ENCODE measurements around the gene PVALEF.

The PVALEF gene

GRCh38 chr17:81199482-81199830 lies 34.1 kb downstream of the PVALEF start:
- DNase-seq, result no peak

GRCh38 chr17:81200201-81200600 lies 34.9 kb downstream of the PVALEF start:
- DNase-seq, result no peak

GRCh38 chr17:81200695-81201580 lies 35.6 kb downstream of the PVALEF start:
- DNase-seq, result peak; percentile 51

GRCh38 chr17:81202318-81202717 lies 37.0 kb downstream of the PVALEF start:
- DNase-seq, result no peak

GRCh38 chr17:81203136-81203535 lies 37.8 kb downstream of the PVALEF start:
- no peak for DNase-seq

GRCh38 chr17:81204578-81204977 lies 39.3 kb downstream of the PVALEF start:
- DNase-seq, result no peak

- DNase-seq, result no peak
Measured at GRCh38 chr17:81206166-81206565, 40.9 kb downstream of the PVALEF start.

- no peak for DNase-seq
Measured at GRCh38 chr17:81206657-81207056, 41.4 kb downstream of the PVALEF start.

- DNase-seq, result peak; percentile 13
Measured at GRCh38 chr17:81207610-81208581, 42.6 kb downstream of the PVALEF start.

GRCh38 chr17:81208651-81209050 lies 43.3 kb downstream of the PVALEF start:
- DNase-seq, result no peak

- no peak for DNase-seq
Measured at GRCh38 chr17:81209141-81209540, 43.8 kb downstream of the PVALEF start.

GRCh38 chr17:81210466-81210865 lies 45.2 kb downstream of the PVALEF start:
- no peak for DNase-seq

GRCh38 chr17:81210868-81211267 lies 45.6 kb downstream of the PVALEF start:
- no peak for DNase-seq

- no peak for DNase-seq
Measured at GRCh38 chr17:81212365-81212764, 47.1 kb downstream of the PVALEF start.

- no peak for DNase-seq
Measured at GRCh38 chr17:81213978-81214377, 48.7 kb downstream of the PVALEF start.

GRCh38 chr17:81217491-81217890 lies 52.2 kb downstream of the PVALEF start:
- no peak for DNase-seq

GRCh38 chr17:81218459-81218858 lies 53.2 kb downstream of the PVALEF start:
- no peak for DNase-seq

GRCh38 chr17:81218991-81219390 lies 53.7 kb downstream of the PVALEF start:
- DNase-seq, result no peak

- DNase-seq, result no peak
Measured at GRCh38 chr17:81219476-81220180, 54.3 kb downstream of the PVALEF start.

GRCh38 chr17:81221371-81221841 lies 56.1 kb downstream of the PVALEF start:
- DNase-seq, result no peak

- no peak for DNase-seq
Measured at GRCh38 chr17:81221842-81222619, 56.7 kb downstream of the PVALEF start.

- DNase-seq, result no peak
Measured at GRCh38 chr17:81222620-81222905, 57.3 kb downstream of the PVALEF start.

Data from GF-D8 (cell line).